HG02610 (cell line): Measurements from ENCODE around the gene BCL2L11.

Source experiments
- ATAC-seq: cut with Tn5 transposase; IDR thresholded peaks from one replicate; pipeline ENCODE4 v1.9.1; 2021; ENCODE audit warnings: mild to moderate bottlenecking, moderate library complexity; ENCODE audit not compliant: unreplicated experiment

BCL2L11 gene

DNA sequence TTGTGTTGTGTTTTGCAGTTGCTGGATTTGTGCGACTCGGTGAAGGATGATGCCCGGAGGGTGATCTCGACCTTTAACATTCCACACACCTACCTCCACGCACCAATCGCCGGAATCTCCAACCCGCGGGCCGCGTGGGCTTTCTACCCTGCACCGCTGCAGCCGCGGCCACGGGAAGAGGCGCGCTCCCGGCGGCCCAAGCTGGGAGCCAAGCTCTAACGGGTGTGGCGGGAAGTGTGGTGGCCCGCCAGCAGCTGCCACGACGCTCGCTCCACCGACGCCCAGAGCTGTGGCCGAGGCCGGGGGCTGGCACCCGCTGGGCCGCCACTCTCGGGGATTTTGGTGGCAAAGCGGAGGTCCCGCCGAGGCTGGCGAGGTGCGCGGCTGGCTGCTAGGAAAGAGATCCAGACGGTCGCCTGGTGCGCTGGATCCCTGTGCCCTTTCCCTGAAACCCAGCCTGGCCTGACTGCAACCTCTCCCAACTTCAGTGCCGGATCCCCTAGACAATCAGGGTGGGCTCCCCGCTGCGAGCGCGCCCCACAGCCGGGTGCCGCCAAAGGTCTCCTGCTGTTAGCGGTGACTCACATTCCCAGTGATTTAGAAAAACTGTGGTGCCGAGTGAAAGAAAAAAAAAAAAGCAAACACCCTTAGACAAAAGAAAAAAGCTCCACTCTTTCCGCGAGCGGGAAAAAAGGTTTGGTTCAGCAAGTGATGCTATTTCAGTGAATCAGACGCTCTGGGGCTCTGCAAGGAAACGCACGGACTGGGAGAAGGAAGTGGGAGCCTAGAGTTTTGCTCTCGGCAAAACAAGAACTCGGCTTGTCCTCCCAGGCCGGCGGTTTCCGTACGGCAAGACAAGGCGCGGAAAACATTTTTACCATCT, 2.9 kb upstream of the BCL2L11 start:
- ATAC-seq = no peak

DNA sequence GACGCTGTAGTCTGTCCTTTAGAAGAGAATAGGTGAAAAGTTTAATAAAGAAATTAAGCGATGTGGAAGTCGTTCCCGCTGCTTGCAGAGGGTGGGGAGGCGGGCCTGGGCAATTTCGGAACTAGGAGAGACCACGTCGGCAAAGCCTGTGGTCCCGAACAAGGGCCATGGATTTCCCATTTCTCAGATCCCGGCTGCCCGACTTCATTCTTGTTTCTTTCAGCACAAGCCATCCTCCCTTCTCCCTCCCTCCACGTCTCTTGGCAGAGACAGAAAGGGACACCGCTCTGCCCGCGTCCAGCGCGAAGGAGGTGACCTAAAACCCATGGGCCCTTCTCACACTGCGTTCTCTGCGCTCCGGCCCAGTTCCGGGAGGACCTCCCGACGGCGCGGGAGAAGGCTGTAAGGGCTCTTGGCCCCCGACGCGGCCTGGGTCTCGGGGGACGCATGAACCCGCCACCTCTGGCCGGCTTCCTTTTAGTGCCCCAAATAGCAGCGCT, 2.2 kb upstream of the BCL2L11 start:
- no peak for ATAC-seq

DNA sequence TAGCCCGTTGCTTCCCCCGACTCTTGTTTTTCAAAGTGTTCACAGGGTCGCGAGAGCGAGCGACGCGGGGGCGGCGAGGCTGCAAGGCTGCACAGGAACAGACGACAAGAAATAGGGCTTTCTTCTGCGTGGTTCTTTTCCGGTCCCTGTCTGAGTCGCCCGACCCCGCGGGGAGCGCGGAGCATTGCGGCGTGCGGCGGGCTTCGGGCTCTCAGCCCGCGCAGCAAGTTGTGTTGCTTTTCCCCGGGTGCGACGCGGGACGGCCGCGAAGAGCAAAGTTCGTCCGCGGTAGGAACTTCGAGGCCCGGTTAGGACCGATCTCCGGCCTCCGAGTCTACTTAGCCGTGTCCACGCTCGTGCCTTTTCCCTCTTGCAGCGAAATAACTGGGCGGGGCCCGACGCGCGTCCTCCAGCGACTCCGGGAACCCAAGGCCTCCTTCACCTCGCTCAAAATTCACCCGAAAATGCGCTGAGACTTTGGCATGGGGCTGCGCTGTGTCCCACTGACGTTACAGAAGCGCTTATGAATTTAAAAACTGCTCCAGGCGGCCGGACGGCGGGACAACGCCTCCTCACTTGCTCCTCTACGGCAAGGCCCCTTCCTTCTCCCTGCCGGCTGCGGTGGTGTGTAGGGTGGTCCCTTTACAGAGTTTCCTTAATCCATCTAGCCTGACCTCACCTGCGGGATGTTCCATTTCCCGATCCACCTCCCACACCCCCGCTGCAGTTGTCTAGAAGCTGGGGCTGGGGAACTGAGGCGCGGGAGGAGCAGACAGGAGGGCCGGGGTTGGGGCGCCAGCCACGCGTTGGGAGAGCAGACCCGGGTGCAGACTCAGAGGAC, 1.5 kb upstream of the BCL2L11 start:
- no peak for ATAC-seq

DNA sequence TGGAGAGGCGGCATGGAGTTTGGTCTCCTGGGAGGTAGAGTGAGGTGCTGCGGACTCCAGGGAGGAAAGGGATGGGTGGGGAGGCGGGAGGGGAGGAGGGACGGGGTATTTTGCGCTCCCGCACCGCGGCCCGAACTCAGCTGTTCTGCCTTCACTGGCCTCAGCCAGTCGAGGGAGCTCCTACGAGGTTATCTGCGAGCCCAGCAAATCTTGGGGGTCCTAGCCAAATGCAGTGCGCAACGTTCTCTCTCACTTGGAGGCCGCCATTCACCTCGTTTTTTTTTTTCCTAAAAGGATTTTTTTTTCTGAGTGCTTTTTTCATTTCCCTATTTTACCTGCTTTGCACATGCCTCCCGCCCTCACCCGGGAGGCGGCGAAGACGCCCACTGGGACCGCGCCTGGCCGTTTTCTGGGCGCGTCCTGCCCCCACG, 877 bp upstream of the BCL2L11 start:
- no peak for ATAC-seq

DNA sequence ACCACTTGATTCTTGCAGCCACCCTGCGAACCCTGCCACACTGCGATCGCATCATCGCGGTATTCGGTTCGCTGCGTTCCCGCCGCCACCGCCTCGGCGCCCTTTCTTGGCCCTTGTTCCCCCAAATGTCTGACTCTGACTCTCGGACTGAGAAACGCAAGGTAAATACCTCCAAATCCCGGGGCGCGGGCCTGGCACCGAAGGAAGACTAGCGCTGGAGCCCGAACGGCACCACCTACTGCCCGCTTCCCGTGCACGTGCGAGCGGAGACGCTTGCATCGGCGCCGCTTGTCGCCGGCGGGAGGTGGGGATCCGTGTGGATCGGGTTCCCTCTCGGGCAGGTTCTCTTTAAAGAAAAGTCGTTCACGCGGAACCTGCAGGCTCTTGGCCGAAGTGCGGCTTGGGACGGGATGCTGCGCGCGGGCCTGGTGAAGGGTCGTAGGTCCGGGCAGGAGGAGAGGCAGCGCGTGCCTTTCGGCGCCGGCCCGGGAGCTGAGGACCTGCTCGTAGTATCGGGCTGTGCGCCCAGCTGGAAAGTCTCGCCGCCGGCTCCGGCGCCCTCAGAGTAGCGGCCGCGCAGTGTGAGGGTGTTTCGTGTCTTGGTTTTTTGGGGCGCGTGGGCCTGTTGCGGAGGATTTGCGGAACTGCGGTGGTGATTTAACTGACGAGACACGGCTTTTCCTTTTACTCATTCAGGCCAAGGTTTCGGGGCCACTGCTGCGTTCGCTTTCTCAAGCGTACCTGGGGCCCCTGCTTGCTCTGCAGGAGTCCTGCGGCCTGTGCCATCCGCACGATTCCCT, 514 bp downstream of the BCL2L11 start:
- ATAC-seq = no peak

DNA sequence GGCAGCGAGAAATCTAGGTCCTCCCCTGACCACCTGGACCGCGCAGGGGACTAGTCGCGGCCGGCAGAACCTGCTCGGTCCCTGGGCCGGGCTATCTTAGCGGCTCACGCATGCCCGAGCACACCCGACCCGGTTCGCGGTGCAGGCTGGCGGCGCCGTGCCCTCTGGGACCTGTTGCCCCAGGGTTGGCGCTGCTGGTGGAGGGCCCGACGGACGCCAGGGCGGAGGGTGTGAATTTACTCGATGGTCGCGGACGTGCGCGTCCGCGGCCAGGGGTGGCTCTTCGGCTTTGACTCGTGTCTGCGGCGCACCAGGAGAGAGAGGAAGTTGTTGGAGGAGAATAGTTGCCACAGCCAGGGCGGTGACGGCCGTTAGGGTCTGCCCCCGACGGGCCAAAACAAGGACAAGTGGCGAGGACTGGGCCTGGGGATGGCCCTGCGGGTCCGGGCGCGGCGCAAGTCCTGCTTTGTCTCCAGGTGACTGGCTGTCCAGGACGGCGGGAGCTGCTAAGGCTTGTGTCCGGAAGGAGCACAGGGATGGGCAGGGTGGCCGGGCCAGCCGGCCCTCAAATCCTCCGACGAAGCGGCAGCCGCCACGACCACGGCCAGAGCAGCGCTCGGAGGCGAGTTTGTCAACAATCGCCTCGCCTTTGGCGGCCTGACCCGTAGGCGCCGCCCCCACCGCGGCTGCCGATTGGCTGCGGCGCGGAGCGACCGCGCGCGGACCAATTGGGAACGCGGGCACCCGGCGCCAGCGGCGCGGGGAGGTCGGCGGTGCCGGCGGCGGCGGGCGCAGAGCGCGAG, 1.3 kb downstream of the BCL2L11 start:
- ATAC-seq = peak; percentile 47

DNA sequence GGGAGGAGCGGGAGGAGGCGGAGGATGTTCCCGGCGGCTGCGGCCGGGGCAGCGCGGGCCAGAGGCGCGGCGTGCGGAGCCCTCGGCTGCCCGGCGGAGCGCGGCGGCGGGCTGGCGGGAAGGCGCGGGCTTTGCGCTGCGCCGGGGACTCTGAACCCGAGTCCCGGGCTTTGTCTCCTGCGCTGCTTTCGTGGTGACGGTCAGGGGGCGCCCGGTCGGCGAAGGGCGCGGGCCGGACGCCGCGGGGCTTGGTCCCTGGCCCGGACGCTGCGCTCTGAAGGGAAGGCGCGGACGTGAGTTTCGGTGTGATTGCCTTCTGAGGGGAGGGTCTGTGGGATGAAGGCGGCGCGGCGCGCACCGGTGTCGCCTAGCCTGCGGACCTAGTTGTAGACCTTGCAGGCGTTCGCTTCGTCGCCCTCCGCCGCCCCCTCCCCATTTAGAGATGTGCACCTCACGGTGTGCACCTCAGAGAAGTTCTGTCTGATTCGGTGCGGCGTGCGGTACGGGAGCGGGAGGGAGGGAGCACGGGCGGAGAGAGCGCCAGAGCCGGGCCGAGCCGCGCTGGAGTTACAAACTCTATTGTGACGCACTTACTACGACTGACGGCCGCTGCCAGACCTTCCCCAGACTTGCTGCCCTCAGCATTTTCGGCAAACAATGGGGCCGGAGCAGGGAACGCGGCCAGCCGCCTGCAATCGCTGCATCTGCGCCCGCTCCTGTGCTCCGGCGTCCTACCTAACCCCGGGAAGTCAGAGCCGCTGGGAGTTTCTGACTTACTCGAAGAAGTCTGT, 2.1 kb downstream of the BCL2L11 start:
- no peak for ATAC-seq

DNA sequence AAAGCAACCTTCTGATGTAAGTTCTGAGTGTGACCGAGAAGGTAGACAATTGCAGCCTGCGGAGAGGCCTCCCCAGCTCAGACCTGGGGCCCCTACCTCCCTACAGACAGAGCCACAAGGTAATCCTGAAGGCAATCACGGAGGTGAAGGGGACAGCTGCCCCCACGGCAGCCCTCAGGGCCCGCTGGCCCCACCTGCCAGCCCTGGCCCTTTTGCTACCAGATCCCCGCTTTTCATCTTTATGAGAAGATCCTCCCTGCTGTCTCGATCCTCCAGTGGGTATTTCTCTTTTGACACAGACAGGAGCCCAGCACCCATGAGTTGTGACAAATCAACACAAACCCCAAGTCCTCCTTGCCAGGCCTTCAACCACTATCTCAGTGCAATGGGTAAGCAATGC, 3.0 kb downstream of the BCL2L11 start:
- no peak for ATAC-seq

DNA sequence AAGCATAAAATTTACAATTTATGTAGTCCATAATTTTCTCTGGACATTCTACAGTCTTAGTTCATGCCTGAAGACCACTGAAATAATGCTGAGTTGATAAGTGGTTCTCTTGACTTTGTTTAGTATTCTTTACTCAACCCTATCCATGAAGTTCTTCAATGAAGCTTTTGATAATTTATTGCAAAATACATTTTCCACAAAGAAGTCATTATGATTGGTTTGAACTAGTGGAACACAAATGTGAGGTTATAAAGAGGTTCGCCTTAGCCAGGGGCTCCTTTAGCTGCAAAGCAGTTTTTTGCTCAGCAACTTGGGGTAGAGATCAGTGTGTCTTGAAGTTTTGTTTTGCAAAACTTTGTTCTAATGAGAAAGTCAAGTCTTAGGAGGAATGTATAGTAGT, 5.9 kb downstream of the BCL2L11 start:
- ATAC-seq = no peak

DNA sequence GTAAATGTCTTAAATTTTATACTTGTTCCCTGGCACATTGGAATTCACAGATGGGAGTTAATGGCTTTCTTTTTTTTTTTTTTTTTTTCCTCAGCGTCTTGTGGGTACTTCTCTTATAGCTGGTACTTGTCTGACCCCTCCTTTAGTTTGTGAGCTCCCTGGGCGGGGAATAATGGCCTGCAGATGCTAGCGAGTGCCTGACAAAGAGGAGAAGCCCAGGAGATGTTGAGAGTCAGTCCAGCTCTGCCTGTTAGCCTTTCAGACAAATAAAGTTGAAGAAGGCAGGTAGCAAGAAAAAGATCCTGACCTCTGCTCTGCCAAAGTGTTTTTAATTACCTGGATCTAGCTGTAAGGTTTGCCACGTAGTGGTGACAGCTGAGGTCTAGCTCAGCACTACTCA, 6.6 kb downstream of the BCL2L11 start:
- ATAC-seq = no peak

DNA sequence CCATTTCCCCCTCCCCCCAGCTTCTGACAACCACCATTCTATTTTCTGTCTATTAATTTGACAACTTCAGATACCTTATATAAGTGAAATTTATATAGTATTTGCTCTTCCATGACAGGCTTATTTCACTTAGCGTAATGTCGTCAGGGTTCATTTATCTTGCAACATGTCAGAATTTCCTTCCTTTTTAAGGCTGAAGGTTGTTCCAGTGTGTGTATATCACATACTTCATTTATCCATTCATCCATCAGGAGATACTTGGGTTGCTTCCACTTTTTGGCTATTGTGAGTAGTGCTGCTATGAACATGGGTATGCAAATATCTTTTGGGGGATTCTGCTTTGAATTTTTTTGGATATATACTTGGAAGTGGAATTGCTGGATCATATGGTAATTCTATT, 7.4 kb downstream of the BCL2L11 start:
- no peak for ATAC-seq

DNA sequence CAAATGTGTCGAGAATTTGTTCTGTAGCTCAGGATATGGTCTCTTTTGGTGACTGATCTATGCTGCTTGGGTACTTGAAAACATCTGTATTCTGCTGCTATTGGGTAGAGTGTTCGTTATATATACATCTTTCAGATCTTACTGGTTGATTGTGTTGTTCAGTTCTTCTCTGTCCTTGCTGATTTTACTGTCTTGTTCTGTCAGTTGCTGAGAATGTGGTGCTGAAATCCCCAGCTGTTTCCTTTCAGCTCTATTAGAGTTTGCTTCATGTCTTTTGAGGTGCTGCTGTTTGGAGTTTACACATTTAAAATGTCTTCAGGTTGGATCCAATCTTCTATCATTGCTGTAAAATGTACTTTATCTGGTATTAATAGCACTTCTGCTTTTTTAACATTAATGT, 12.9 kb downstream of the BCL2L11 start:
- no peak for ATAC-seq

DNA sequence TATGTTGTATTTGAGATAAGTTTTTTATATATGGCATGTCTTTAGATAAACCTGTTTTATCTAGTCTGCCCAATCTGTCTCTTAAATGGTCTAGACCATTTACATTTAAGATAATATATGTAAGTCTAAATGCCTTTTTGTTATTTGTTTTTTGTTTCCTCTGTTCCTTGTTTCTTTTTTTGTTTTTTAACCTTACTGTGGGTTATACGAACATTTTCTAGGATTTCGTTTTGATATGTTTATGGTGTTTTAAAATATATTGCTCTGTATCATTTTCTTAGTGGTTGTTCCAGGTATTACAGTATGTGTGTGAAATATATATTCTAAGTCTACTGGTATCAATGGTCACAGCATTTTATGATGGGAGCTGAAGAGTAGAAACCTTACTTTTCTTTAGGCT, 13.3 kb downstream of the BCL2L11 start:
- no peak for ATAC-seq

DNA sequence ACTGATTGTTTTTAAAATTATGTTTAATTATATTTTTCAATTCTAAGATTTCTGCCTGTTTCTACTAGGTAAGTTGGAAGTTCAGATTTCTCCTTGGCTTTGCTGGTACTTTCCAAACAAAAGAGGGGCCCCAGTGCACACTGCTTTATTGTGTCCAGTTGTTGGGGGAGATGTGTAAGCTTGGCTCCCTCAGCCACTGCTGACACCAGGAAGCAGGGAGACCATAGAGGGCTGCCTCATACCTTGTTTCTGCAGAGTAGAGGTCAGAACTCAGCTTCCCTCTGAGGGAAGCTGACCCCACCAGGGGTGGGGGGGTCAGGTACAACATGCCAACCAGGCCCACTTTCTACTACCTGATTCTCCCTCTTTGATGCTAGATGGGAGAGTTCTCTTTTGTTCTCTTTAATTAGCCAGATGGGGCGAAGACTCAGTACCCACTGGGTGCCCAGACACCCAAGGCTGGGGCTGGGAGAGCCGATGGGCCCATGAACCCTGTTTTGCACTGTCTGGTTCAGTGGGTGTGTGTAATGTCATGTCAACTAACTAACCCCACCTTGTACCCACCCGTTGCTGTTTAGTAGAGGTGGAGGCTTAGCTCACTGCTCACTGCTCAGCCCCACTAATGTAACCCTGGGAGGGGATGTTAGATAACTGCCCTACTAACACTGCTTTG, 14.7 kb downstream of the BCL2L11 start:
- no peak for ATAC-seq

DNA sequence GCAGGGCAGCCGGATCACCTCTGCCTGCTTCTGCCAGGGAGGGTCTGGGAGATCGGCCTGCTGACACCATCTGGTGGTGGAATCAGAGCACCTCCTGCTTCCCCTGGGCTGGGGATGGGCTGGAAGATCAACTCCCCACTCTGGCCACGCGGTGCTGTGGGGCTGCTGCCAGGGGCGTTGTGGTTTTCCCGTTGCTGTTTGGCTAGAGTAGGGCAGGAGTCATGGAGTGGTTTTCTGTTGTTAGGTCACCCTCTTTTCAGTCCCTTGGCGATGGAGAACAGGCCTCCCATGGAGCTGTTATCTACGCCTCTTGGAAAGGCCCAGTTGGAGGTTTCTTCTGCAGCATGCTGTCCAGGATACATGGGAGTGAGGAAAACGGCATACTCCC, 15.2 kb downstream of the BCL2L11 start:
- no peak for ATAC-seq

DNA sequence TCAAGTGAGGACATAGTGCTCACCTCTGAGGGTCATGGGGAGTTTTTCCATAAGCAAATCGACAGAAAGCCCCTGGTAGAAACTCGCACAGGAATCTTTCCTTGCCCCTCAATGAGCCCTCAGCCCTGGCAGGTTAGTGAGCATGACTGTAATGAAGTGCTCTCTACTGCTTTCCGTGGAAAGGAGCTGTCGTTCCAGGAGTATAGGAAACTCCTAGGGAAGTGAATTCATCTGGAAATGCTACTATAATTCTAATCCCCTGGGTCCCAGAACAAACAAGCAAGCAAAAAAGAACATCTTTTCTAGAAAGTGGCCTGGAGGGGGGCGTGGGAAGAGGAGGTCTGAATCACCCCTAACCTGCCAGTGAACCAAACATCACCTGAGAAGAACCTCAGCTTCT, 18.1 kb downstream of the BCL2L11 start:
- ATAC-seq = no peak

DNA sequence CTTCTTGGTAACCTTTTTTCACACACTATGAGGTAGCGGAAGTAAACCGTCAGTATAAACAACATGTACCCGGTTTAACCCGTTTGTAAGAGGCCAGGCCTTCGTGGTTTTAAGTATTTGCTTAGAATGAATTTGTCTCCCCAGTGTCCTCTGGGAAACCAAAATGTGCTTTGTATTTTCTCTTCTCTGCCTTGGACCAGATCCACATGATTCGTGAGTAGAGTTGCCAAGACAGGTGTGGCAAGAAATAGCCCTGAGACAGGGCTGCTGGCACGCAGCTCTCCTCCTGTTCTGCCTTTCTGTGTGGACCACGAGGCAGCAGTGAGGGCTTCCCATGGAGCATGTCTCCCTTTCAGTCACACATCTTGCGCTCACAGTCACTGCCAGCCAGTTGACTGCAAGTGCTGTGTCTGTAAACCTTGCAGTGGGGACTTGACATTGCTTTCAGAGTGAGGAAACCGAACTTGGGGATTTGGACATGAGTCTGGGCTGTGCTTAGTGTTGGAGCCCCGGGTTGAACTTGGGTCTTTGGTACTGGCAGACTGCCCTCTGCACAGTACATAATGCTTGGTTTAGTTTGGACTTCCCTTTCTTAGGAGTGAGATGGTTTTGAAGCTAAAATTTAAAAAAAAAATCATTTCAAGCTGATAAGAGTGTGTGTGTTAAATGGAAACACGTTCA, 19.1 kb downstream of the BCL2L11 start:
- no peak for ATAC-seq

DNA sequence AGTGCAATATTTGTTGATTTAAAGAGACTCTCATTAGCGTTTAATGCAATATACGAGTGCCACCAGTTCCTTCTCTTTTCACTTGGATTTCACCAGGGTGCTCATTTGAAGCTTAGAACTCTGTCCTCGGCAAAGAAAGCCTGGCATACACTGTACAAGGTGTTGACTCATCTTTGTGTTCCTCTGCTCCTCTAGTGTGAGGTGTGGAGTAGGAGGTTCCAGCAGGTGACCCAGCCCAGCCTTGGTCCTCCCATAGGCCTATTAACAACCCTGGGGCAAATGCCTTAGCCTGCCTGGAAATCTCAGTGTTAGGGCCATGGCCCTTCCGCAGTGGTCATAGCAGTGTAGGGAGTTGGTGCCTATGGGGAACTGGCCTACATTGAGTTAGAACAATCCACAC, 20.1 kb downstream of the BCL2L11 start:
- ATAC-seq = no peak
